Measurements from ENCODE around the gene SOD2.

GRCh38 chr6:159679091-159680077 lies 13.7 kb downstream of the SOD2 start:
- TF ChIP-seq YY1 (IDR thresholded peaks at IDR 0.05; ENCODE audit: insufficient read depth, insufficient read length) (no peak), SUZ12 (IDR thresholded peaks at IDR 0.05; ENCODE audit: extremely low read depth, insufficient read depth, insufficient read length) (no peak)

Measured in NT2/D1 (cell line).